ENCODE data around the gene VCX2.
"Not testable (repeated sequence)": the region's sequence is repeated elsewhere in the genome, so short reads cannot be mapped to it uniquely, and the experiment has no call there.

VCX2 gene

GRCh38 chrX:8144925-8145324, 26.1 kb downstream of the VCX2 start:
- in situ Hi-C loops (cut with MboI; ENCODE audit: low sequenced_read_pairs), result no loop called here
- H3K27me3 ChIP-seq (ENCODE audit: low read depth), result no peaks in the 10 kb centered on the region
- no peak for DNase-seq (ENCODE audit: low spot score in 2 of 2)
- no peaks in the 10 kb centered on the region for H3K4me1 ChIP-seq
- H3K9me3 ChIP-seq, result no peaks in the 10 kb centered on the region
- H3K36me3 ChIP-seq (replicated peaks), result no peaks in the 10 kb centered on the region
- H3K4me3 ChIP-seq, result no peak overlapping the region

- in situ Hi-C loops (cut with MboI; ENCODE audit: low sequenced_read_pairs), result no loop called here
- Histone ChIP-seq H3K4me1 (no peaks in the 10 kb centered on the region), H3K27me3 (ENCODE audit: low read depth) (no peaks in the 10 kb centered on the region), H3K36me3 (replicated peaks) (no peaks in the 10 kb centered on the region), H3K9me3 (no peaks in the 10 kb centered on the region), H3K4me3 (no peak overlapping the region)
- DNase-seq (ENCODE audit: low spot score in 2 of 2), result no peak
These were observed 29.2 kb downstream of the VCX2 start for GRCh38 chrX:8141896-8142295.

- DNase-seq (ENCODE audit: low spot score in 2 of 2), result no peak
- no peaks in the 10 kb centered on the region for H3K27me3 ChIP-seq (ENCODE audit: low read depth)
- H3K4me3 ChIP-seq, result no peak overlapping the region
- no peaks in the 10 kb centered on the region for H3K4me1 ChIP-seq
- in situ Hi-C loops (cut with MboI; ENCODE audit: low sequenced_read_pairs), result no loop called here
- H3K36me3 ChIP-seq (replicated peaks), result no peaks in the 10 kb centered on the region
- H3K9me3 ChIP-seq, result no peaks in the 10 kb centered on the region
These were observed 29.9 kb downstream of the VCX2 start for GRCh38 chrX:8140986-8141744.

GRCh38 chrX:8139716-8140115, 31.4 kb downstream of the VCX2 start:
- in situ Hi-C loops (cut with MboI; ENCODE audit: low sequenced_read_pairs), result no loop called here
- Histone ChIP-seq H3K27me3 (ENCODE audit: low read depth) (no peaks in the 10 kb centered on the region), H3K36me3 (replicated peaks) (no peaks in the 10 kb centered on the region), H3K4me1 (no peaks in the 10 kb centered on the region), H3K9me3 (no peaks in the 10 kb centered on the region), H3K4me3 (no peak overlapping the region)
- no peak for DNase-seq (ENCODE audit: low spot score in 2 of 2)

- Histone ChIP-seq H3K4me3 (no peak overlapping the region), H3K36me3 (replicated peaks) (no peaks in the 10 kb centered on the region), H3K27me3 (ENCODE audit: low read depth) (no peaks in the 10 kb centered on the region), H3K4me1 (no peaks in the 10 kb centered on the region), H3K9me3 (no peaks in the 10 kb centered on the region)
- in situ Hi-C loops (cut with MboI; ENCODE audit: low sequenced_read_pairs), result no loop called here
- no peak for DNase-seq (ENCODE audit: low spot score in 2 of 2)
These were observed 32.8 kb downstream of the VCX2 start for GRCh38 chrX:8138252-8138651.

GRCh38 chrX:8126648-8127047, 44.4 kb downstream of the VCX2 start:
- Histone ChIP-seq H3K9me3 (no peaks in the 10 kb centered on the region; the same call in 1 of the 2 replicates), H3K4me3 (no peak overlapping the region), H3K4me1 (no peaks in the 10 kb centered on the region), H3K36me3 (replicated peaks) (no peaks in the 10 kb centered on the region), H3K27me3 (ENCODE audit: low read depth) (no peaks in the 10 kb centered on the region)
- in situ Hi-C loops (cut with MboI; ENCODE audit: low sequenced_read_pairs), result no loop called here
- no peak for DNase-seq (ENCODE audit: low spot score in 2 of 2)

GRCh38 chrX:8126092-8126491, 45.0 kb downstream of the VCX2 start:
- no peak overlapping the region for H3K4me3 ChIP-seq
- no peaks in the 10 kb centered on the region for H3K36me3 ChIP-seq (replicated peaks)
- DNase-seq (ENCODE audit: low spot score in 2 of 2), result no peak
- H3K9me3 ChIP-seq, result no peaks in the 10 kb centered on the region
- in situ Hi-C loops (cut with MboI; ENCODE audit: low sequenced_read_pairs), result no loop called here
- no peaks in the 10 kb centered on the region for H3K4me1 ChIP-seq
- H3K27me3 ChIP-seq (ENCODE audit: low read depth), result no peaks in the 10 kb centered on the region

GRCh38 chrX:8125566-8125965, 45.5 kb downstream of the VCX2 start:
- H3K9me3 ChIP-seq, result no peaks in the 10 kb centered on the region
- no peaks in the 10 kb centered on the region for H3K4me1 ChIP-seq
- no peak for DNase-seq (ENCODE audit: low spot score in 2 of 2)
- in situ Hi-C loops (cut with MboI; ENCODE audit: low sequenced_read_pairs), result no loop called here
- no peaks in the 10 kb centered on the region for H3K36me3 ChIP-seq (replicated peaks)
- H3K27me3 ChIP-seq (ENCODE audit: low read depth), result no peaks in the 10 kb centered on the region
- H3K4me3 ChIP-seq, result no peak overlapping the region

- in situ Hi-C loops (cut with MboI; ENCODE audit: low sequenced_read_pairs), result no loop called here
- no peak for DNase-seq (ENCODE audit: low spot score in 2 of 2)
These were observed 48.5 kb downstream of the VCX2 start for GRCh38 chrX:8122538-8122937.

GRCh38 chrX:8121391-8121790, 49.7 kb downstream of the VCX2 start:
- H3K36me3 ChIP-seq (replicated peaks); in situ Hi-C loops (cut with MboI; ENCODE audit: low sequenced_read_pairs); H3K9me3 ChIP-seq; DNase-seq (ENCODE audit: low spot score in 2 of 2); H3K4me3 ChIP-seq; H3K27me3 ChIP-seq (ENCODE audit: low read depth); H3K4me1 ChIP-seq: not testable (repeated sequence)

More at GRCh38 chrX:8122538-8122937, 48.5 kb downstream of the VCX2 start:
- Histone ChIP-seq H3K27me3 (ENCODE audit: low read depth) (no peaks in the 10 kb centered on the region), H3K4me3 (no peak overlapping the region), H3K9me3 (no peaks in the 10 kb centered on the region), H3K4me1 (no peaks in the 10 kb centered on the region), H3K36me3 (replicated peaks) (no peaks in the 10 kb centered on the region)
